Measurements from ENCODE around the gene OTOS.

The OTOS gene

GRCh38 chr2:240105982-240106381 is 34.5 kb downstream of the OTOS start:
- no peak for TF ChIP-seq CTCF (IDR thresholded peaks at IDR 0.05; ENCODE audit: poor library complexity, severe bottlenecking)
- no peak for ATAC-seq (ENCODE audit: low read depth)
- H3K36me3 ChIP-seq (ENCODE audit: low read depth), result no peaks in the 10 kb centered on the region
- H3K9me3 ChIP-seq (ENCODE audit: severe bottlenecking), result no peaks in the 10 kb centered on the region
- H3K4me3 ChIP-seq (ENCODE audit: severe bottlenecking), result no peak overlapping the region
- no peak for DNase-seq (ENCODE audit: low spot score)
- H3K27ac ChIP-seq (ENCODE audit: poor library complexity, severe bottlenecking), result no peak overlapping the region
- no peaks in the 10 kb centered on the region for H3K4me1 ChIP-seq (ENCODE audit: insufficient read depth, poor library complexity, severe bottlenecking)
- H3K27me3 ChIP-seq (ENCODE audit: insufficient read depth, poor library complexity, severe bottlenecking), result peaks cover 30% of the 10 kb centered on the region

GRCh38 chr2:240103136-240103535 is 37.3 kb downstream of the OTOS start:
- Histone ChIP-seq H3K4me3 (ENCODE audit: severe bottlenecking) (no peak overlapping the region), H3K27me3 (ENCODE audit: insufficient read depth, poor library complexity, severe bottlenecking) (peaks cover 57% of the 10 kb centered on the region), H3K9me3 (ENCODE audit: severe bottlenecking) (no peaks in the 10 kb centered on the region), H3K27ac (ENCODE audit: poor library complexity, severe bottlenecking) (no peak overlapping the region), H3K36me3 (ENCODE audit: low read depth) (no peaks in the 10 kb centered on the region), H3K4me1 (ENCODE audit: insufficient read depth, poor library complexity, severe bottlenecking) (no peaks in the 10 kb centered on the region)
- no peak for TF ChIP-seq CTCF (IDR thresholded peaks at IDR 0.05; ENCODE audit: poor library complexity, severe bottlenecking)
- ATAC-seq (ENCODE audit: low read depth), result no peak
- DNase-seq (ENCODE audit: low spot score), result no peak

- no peak for TF ChIP-seq CTCF (IDR thresholded peaks at IDR 0.05; ENCODE audit: poor library complexity, severe bottlenecking)
- Histone ChIP-seq H3K4me3 (ENCODE audit: severe bottlenecking) (no peak overlapping the region), H3K36me3 (ENCODE audit: low read depth) (no peaks in the 10 kb centered on the region), H3K4me1 (ENCODE audit: insufficient read depth, poor library complexity, severe bottlenecking) (no peaks in the 10 kb centered on the region), H3K27ac (ENCODE audit: poor library complexity, severe bottlenecking) (no peak overlapping the region), H3K27me3 (ENCODE audit: insufficient read depth, poor library complexity, severe bottlenecking) (peaks cover 96% of the 10 kb centered on the region), H3K9me3 (ENCODE audit: severe bottlenecking) (peaks cover 2% of the 10 kb centered on the region)
- no peak for DNase-seq (ENCODE audit: low spot score)
- no peak for ATAC-seq (ENCODE audit: low read depth)
These were observed 42.1 kb downstream of the OTOS start for GRCh38 chr2:240098349-240098748.

GRCh38 chr2:240095556-240096523 is 44.6 kb downstream of the OTOS start:
- H3K27ac ChIP-seq (ENCODE audit: poor library complexity, severe bottlenecking), result no peak overlapping the region
- no peak overlapping the region for H3K4me3 ChIP-seq (ENCODE audit: severe bottlenecking)
- DNase-seq (ENCODE audit: low spot score) (no peak), ATAC-seq (ENCODE audit: low read depth) (no peak)
- no peak for TF ChIP-seq CTCF (IDR thresholded peaks at IDR 0.05; ENCODE audit: poor library complexity, severe bottlenecking)
- no peaks in the 10 kb centered on the region for H3K4me1 ChIP-seq (ENCODE audit: insufficient read depth, poor library complexity, severe bottlenecking)
- H3K9me3 ChIP-seq (ENCODE audit: severe bottlenecking), result peaks cover 2% of the 10 kb centered on the region
- no peaks in the 10 kb centered on the region for H3K36me3 ChIP-seq (ENCODE audit: low read depth)
- peaks cover 80% of the 10 kb centered on the region for H3K27me3 ChIP-seq (ENCODE audit: insufficient read depth, poor library complexity, severe bottlenecking)

- H3K27ac ChIP-seq (ENCODE audit: poor library complexity, severe bottlenecking), result no peak overlapping the region
- no peak for ATAC-seq (ENCODE audit: low read depth)
- H3K36me3 ChIP-seq (ENCODE audit: low read depth), result no peaks in the 10 kb centered on the region
- TF ChIP-seq CTCF (IDR thresholded peaks at IDR 0.05; ENCODE audit: poor library complexity, severe bottlenecking), result no peak
- no peak overlapping the region for H3K4me3 ChIP-seq (ENCODE audit: severe bottlenecking)
- H3K27me3 ChIP-seq (ENCODE audit: insufficient read depth, poor library complexity, severe bottlenecking), result peaks cover 24% of the 10 kb centered on the region
- H3K4me1 ChIP-seq (ENCODE audit: insufficient read depth, poor library complexity, severe bottlenecking), result no peaks in the 10 kb centered on the region
- peaks cover 3% of the 10 kb centered on the region for H3K9me3 ChIP-seq (ENCODE audit: severe bottlenecking)
- no peak for DNase-seq (ENCODE audit: low spot score)
These were observed 51.2 kb downstream of the OTOS start for GRCh38 chr2:240089306-240089705.
